Endothelial cell of umbilical vein (primary cell): Measurements from ENCODE around the gene WDR7.

Experiments used
- CTCF ChIP-seq, 2 donors: IDR thresholded peaks; 1 replicate in 1 of 2; 2 replicates in 1 of 2; pipeline ENCODE4 v1.5.1; 2011; ENCODE audit warnings: low read length in 2 of 2, mild to moderate bottlenecking in 2 of 2, moderate library complexity in 2 of 2, control low read depth in 1 of 2, inconsistent platforms in 1 of 2, low read depth in 1 of 2; ENCODE audit not compliant: insufficient read depth in 1 of 2; ENCODE audit errors: extremely low read depth in 1 of 2
- EZH2 ChIP-seq: IDR thresholded peaks from 2 replicates; pipeline ENCODE4 v1.6.1; 2012; ENCODE audit warnings: borderline replicate concordance, low read depth, mild to moderate bottlenecking, moderate library complexity, low read length, inconsistent platforms; ENCODE audit not compliant: severe bottlenecking
- GATA2 ChIP-seq: IDR thresholded peaks from 2 replicates; pipeline ENCODE4 v1.7.0; 2011; ENCODE audit warnings: low read depth, mild to moderate bottlenecking, moderate library complexity, mixed read lengths, low read length; ENCODE audit not compliant: insufficient read length, insufficient read depth
- MAX ChIP-seq: IDR thresholded peaks from 2 replicates; pipeline ENCODE4 v1.6.1; 2011; ENCODE audit not compliant: insufficient read depth, insufficient read length
- POLR2A ChIP-seq: IDR thresholded peaks from 2 replicates; pipeline ENCODE4 v1.6.1; 2012; ENCODE audit warnings: low read depth, mild to moderate bottlenecking, control low read depth, low read length
- POLR2AphosphoS5 ChIP-seq: IDR thresholded peaks from 2 replicates; pipeline ENCODE4 v1.6.1; 2012; ENCODE audit warnings: low read depth, mild to moderate bottlenecking, control low read depth, low read length, moderate library complexity; ENCODE audit not compliant: insufficient read depth

- TF ChIP-seq POLR2AphosphoS5 (no peak), POLR2A (no peak), CTCF (IDR thresholded peaks at IDR 0.05; ENCODE audit: extremely low read depth in 1 of 2, insufficient read depth in 1 of 2, low read depth in 1 of 2, low read length in 2 of 2) (no peak), GATA2 (no peak), MAX (no peak), EZH2 (no peak)
These were observed 64.0 kb downstream of the WDR7 start for GRCh38 chr18:56715121-56715520.
